Measurements from ENCODE around the gene FAM222B. TPM values are rescaled to one million over a fixed set of nuclear protein-coding genes. Genes with fewer than 3 reads are reported as not detected.
"Not testable (repeated sequence)": the region's sequence is repeated elsewhere in the genome, so short reads cannot be mapped to it uniquely, and the experiment has no call there.

The FAM222B gene
- total RNA-seq, 1 experiment from 2014 or later, result 3.1 TPM

DNA sequence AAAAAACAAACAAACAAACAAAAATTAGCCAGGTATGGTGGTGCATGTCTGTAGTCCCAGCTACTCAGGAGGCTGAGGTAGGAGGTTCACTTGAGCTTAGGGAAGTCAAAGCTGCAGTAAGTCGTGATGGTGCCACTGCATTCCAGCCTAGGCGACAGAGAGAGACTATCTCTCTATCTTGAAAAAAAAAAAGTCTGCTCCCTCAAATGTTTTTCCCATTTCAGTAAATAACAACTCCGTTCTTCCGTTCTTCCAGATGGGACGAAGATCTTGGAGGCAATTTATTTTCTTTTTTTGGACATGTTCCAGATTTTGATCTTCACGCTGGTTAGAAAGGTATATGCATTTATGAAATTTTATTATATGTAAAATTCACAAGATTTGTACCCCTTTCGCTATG is 31.2 kb upstream of the FAM222B start:
- no peak for DNase-seq (ENCODE audit: low read depth)

DNA sequence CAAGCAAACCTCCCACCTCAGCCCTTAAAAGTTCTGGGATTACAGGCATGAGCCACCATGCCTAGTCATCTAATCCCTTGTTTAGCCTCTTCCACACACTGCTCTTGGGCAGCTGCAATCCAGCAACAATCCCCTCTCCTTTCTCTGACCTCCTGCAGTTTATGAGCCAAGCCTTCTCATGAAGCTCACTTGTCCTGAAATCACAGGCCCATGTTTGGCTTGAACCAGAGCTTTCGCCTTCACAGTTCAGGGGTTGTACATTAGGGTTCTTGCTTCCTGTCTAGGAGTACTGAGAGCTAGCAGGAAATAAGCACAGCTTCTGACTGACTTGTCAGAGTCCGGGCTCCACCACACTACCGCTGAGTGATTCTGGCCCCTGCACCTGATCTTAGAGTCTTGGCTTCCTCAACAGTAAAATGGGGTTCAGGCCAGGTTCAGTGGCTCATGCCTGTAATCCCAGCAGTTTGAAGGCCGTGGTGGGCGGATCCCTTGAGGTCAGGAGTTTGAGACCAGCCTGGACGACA is 28.5 kb upstream of the FAM222B start:
- no peak for DNase-seq (ENCODE audit: low read depth)

DNA sequence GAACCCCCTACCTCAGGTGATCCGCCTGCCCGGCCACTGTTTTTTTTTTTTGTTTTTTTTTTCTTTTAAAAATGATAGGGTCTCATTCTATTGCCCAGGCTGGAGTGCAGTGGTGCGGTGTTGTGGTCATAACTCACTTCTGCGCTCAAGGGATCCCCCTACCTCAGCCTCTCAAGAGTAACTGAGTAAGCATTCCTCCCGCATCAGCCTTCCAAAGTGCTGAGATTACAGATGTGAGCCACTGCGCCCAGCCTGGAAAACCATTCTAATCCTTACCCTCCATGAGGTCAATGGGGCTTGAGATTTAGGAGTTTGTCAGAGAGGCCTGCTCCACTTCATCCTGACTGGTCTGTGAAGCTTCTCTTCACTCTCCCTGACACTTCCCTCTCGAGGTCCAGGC is 24.7 kb upstream of the FAM222B start:
- DNase-seq (ENCODE audit: low read depth), result no peak

DNA sequence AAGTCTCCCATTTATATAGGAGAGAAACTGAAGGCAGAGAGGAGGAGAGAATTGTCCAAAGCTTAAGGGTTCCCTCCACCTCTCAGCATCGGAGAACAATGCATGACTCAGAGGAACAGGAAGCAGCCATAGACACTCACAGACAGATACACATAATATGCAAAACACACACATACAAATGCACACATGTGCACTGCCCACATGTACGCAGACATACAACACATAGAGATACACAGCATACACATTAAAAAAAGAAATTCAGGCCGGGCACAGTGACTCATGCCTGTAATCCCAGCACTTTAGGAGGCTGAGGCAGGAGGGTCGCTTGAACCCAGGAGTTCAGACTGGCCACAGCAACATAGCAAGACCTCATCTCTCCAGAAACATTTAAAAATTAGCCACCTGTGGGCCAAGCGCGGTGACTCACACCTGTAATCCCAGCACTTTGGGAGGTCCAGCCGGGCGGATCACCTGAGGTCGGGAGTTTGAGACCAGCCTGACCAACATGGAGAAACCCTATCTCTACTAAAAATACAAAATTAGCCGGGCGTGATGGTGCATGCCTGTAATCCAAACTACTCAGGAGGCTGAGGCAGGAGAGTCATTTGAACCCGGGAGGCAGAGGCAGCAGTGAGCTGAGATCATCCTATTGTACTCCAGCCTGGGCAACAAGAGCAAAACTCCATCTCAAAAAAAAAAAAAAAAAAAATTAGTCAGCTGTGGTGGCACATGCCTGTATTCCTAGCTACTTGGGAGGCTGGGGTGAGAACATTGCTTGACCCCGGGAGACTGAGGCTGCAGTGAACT is 23.6 kb upstream of the FAM222B start:
- no peak for DNase-seq (ENCODE audit: low read depth)

DNA sequence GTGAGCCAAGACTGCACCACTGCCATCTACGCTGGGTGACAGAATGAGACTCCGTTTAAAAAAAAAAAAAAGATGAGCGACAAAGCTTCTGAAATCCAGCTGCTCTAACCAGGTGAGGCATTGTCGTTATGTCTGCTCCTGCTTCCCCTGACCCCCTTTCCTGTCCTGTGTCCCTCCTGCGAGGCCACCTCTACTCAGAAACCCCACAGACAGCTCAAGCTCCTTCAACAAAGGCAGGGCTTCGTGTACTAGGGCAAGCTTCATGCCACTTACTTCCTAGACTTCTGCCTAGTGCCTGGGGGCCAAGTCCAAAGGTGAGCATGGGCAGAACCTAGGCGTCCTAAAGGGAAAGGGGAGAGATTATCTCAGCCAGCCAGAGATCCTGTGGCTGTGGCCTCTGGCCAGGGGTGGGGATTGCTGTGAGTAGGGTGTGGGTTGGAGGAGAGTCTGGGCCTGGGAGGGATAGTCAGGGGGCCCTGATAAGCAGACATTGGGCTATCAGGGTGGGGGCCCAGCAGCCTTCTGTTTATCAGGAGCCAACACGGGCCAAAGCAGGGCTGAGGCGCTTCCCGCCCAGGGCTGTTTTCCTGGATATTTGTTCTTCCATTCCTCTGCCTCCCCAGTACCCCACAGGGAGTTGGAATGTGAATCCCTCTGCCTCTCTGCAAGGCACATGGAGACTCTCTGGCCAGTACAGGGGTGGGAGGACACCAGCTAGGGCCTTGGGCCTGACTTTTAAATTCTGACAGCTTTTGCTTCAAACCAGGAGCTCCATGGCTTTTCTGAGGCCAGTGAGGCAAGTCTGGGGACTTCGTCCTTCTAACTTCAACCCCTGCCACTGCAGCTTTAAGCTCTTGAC is 22.6 kb upstream of the FAM222B start:
- no peak for DNase-seq (ENCODE audit: low read depth)

DNA sequence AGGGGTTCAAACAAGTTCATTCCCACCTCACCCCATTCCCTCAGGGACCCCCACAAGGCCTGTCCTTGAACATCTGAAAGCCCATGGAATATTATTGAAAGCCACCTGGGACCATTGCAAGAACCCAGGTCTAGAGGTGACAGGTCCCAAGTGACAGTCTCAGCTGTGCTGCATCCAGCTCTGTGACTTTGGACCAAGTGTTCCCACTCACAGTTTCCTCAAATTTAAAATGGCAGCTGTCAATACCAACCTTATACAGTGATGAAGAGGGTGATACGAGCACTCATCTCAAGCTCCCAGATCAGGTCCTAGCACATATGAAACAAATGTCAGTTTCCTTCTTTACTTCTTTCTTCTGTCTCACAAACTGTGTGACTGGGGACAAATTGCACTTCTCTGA is 21.4 kb upstream of the FAM222B start:
- no peak for DNase-seq (ENCODE audit: low read depth)

DNA sequence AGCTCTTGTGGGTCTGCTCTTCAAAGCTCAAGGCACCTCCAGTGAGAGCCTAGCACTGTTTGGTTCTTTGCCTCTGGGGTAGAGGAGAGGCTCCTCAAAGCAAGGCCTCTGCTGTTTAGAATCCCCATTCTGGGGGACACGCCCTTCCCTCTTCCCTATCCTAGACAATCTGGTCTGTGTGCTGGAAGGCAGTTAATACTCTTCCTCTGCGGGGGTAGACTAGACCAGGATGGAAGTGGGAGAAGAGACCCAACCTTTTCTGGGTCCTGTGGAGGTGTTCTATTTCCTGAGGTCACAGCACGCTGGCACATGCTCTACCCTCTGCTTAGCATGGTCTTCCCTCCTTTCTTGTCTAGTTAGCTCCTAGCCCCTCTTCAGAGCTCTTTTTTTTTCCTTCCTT is 20.0 kb upstream of the FAM222B start:
- no peak for DNase-seq (ENCODE audit: low read depth)

DNA sequence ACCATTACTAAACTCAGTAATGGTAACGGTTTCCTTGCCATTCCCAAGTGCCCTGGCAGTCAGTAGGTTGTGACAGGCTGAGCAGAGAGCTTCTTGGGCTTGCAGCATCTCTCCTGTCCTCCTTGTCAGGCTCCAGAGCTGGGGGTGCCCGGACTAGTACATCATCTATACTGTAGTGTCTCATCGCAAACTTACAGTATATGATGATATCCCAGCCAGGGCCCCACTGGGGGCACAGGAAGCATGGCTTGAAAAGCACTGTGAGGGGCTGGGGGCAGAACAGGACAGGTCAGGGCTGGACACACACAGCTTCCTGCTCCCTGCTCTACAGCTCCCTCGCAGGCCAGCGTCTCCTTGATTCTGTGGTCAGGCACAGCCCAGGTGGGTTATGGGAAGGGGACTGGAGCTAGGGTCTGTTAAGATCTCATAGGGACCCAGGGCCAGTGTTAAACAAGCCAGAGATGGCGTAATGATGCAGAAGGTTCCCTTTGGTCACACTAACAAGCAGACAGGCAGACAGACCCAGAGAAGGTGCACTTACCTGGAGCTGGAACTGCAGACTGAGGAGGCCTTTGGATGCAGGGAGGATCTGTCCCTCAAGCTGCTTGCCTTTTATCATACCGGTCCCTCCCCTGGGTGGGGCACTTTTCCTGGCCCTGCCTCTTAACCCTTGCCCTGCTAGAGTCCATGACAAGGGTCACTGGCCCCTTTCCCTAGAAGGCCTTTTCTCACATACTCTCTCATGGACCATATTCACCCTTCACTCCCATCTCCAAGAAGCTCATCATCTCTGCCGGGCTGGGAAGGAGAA is 19.0 kb upstream of the FAM222B start:
- no peak for DNase-seq (ENCODE audit: low read depth)

DNA sequence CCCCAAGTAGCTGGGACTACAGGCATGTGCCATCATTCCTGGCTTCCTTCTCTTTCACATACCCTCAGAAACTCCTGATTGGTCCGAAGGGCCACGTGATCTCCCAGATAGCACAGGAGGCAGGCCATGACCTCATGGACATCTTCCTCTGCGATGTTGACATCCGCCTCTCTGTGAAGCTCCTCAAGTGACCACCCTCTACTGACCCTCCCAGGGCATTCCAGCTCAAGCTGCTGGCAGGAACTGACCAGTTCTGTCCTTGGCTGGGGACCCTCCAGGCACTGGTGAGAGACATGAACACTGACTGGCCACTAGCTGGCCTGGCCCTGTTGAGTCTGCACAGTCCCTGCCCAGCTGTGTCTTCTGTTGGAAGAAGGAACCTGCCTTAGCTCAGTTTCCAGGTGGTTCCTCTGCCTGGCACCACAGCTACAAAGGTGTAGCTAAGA is 17.8 kb upstream of the FAM222B start:
- no peak for DNase-seq (ENCODE audit: low read depth)

DNA sequence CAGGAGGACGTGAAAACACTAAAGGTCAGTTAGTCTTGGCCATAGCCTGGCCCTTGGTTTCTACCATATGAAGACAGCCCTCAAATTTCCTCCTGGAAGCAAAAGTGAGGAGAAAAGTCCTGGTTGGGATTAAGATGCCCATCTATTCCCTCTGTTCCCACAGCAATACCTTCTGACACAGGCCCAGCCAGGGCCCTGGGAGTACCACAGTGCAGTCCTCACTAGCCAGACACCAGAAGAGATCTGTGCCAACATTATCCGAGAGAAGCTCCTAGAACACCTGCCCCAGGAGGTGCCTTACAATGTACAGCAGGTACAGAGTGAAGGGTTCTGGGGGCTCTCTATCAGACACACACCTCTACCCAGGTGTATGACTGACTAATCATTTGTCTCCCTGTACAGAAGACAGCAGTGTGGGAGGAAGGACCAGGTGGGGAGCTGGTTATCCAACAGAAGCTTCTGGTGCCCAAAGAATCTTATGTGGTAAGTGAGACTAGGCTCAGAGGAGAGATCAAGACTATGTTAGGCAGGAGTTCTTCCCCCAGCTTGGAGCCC is 16.3 kb upstream of the FAM222B start:
- DNase-seq (ENCODE audit: low read depth), result no peak

DNA sequence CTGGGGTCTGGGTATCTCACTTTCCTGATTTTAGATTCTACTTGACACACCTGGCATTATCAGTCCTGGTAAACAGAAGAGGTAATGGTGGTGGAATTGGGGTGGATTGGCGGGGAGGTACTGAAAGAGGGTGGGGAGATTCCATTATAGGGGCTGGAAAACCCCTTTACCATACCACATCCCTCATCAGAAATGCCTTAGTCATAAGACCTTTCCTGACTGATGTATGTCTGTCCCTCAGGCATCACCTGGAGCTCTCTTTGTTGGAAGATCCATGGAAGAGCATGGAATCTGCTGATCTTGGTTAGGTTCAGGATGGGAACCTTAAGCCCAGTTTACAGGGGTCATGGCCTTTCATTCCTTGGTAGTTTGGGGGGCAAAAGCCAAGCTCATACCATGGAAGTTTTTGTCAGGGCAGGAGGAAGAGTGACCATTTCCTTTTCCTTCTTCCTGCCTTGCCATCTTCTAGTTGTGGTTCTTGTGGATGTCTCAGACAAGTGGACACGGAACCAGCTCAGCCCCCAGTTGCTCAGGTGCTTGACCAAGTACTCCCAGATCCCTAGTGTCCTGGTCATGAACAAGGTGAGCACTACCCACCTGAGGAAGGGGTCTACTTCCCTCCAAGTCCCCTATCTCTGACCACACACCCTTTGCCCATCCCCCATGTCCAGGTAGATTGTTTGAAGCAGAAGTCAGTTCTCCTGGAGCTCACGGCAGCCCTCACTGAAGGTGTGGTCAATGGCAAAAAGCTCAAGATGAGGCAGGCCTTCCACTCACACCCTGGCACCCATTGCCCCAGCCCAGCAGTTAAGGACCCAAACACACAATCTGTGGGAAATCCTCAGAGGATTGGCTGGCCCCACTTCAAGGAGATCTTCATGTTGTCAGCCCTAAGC is 15.6 kb upstream of the FAM222B start:
- no peak for DNase-seq (ENCODE audit: low read depth)

DNA sequence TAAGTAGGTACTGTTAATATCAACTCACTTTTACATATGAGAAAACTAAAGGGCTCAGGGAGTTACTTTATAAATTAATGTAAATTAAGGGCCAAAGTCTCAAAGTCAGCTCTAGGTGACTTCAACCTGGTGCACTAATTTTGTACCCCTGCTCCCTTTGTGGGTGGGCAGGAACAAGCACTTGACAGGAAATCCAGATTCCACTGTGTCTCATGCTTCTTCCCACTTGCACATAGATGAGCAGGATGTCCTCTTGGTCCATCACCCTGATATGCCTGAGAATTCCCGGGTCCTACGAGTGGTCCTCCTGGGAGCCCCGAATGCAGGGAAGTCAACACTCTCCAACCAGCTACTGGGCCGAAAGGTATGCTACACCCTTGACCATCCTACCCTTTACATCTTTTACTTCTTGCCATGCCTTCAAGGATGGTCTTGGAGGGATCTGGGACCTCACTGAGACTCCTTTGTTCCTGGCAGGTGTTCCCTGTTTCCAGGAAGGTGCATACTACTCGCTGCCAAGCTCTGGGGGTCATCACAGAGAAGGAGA is 13.5 kb upstream of the FAM222B start:
- DNase-seq (ENCODE audit: low read depth), result no peak

DNA sequence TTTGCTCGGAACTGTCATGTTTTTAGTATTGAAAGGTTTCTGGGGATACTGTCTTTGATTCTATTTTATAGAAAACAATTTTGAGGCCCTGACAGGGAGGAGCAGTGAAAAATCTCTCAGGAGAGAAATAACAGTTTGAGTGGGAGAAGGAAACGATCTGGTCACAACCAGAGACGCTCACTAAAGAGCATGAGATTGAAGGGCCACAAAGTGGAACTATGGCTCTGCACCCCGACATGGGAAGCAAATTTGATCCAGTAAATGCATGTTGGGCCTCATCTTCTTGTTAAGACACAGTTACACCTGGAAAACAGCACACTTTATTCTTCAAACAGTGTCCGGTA is 12.7 kb upstream of the FAM222B start:
- no peak for DNase-seq (ENCODE audit: low read depth)

DNA sequence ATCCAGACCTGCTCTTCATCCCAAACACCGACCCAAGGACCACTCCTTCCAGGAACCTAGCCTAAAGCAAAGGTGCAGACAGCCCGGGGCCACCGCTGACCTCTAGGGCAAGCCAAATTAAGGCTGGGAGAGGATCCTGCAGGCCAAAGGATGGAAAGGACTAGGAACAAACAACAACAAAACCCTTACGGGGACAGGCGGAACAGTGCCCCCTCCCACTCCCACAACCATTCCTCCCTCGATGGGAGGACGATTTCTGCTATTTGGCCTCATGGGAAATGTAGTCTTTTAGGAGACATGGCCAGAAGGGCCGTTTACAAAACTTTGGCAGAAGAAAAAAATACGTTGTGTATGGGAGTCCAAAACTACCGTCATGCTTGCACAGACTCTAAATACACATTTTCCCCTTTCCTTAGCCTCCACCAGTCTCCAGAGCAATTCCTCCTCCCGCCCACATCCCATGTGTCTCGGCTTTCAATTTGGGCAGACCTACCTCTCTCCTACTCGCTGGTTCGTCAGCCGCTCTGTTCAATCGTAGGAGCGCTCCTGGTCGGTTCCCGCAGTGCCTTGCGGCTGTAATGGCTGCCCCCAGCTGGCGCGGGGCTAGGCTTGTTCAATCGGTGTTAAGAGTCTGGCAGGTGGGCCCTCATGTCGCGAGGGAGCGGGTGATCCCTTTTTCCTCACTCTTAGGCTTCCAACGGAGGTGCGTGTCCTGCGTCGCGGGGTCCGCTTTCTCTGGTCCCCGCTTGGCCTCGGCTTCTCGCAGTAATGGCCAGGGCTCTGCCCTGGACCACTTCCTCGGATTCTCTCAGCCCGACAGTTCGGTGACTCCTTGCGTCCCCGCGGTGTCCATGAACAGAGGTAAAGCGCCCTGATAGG is 12.1 kb upstream of the FAM222B start, which contains the start of gene ERAL1:
Gene ERAL1, plus strand, starts transcription at position 560 of the 879 bp plus-strand sequence. Its CDS starts 19 bp downstream, at position 579.
- peak; percentile 92 for DNase-seq (ENCODE audit: low read depth)

DNA sequence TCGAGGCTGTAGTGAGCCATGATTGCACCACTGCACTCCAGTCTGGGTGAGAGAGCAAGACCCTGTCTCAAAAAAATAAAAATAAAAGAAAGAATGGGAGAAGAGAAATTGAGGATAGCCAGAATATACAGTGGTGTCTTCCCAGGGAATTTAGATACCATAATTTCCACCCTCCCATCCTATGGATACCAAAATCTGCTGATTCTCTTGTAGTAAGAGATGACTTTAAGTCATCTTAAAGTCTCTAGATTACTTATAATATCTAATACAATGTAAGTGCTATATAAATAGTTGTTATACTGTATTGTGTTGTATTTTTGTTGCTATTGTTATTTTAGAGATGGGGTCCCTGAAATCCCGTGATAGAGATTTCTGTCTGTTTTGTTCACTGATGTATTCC is 10.7 kb upstream of the FAM222B start:
- DNase-seq (ENCODE audit: low read depth), result no peak

DNA sequence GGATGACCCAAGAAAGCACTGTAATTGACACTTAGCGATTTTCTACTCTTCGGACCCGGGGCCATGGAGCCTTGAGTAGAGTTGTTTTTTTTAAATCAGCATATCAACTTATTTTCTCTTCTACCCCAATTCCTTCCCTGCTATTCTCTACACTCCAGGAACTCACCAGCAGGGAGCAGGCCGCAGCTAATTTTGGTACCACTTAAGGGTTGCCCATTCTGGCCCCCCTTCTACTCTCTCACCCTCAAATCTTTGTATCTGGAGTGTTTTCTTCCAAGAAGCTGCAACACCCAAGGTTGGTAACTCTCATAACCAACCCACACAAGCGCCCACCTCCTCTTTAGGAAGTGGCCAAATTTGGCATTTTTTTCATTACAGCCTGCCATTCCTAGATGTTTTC is 6.7 kb upstream of the FAM222B start:
- no peak for DNase-seq (ENCODE audit: low read depth)

DNA sequence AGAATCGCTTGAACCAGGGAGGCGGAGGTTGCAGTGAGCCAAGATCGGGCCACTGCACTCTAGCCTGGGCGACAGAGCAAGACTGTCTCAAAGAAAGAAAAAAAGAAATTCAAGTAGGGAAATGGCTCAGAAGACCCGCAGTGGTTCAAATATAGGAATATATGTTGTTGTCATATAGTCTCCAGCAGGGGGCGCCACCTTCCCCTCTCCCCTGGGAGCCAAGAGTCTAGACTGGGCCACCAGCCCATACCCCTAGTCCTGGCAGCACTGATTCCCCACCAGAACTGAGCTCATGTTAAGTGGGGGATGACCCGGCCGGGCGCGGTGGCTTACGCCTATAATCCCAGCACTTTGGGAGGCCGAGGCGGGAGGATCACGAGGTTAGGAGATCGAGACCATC is 6.1 kb upstream of the FAM222B start:
- peak; percentile 42 for DNase-seq (ENCODE audit: low read depth)

DNA sequence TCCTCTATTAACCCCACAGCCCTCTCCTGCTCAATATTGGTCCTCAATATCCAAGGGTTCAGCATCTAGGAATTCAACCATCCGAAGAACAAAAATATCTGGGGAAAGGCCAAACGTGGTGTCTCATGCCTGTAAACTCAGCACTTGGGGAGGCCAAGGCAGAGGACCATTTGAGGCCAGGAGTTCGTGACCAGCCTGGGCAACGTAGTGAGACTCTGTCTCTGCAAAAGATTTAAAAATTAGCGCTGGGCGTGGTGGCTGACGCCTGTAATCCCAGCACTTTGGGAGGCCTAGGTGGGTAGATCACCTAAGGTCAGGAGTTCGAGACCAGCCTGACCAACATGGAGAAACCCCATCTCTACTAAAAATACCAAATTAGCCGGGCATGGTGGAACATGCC is 4.1 kb upstream of the FAM222B start:
- not testable (repeated sequence) for DNase-seq (ENCODE audit: low read depth)

DNA sequence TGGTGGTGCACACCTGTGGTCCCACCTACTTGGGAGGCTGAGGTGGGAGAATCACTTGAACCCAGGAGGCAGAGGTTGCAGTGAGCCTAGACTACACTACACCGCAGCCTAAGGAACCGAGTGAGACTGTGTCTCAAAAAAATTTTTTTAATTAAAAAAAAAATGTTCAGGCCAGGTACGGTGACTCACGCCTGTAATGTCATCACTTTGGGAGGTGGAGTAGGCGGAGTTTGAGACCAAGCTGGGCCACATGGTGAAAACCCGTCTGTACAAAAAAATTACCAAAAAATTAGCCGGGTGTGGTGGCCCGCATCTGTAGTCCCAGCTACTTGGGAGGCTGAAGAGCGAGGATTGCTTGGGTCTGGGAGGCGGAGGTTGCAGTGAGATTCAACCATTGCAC is 3.6 kb upstream of the FAM222B start:
- DNase-seq (ENCODE audit: low read depth), result no peak

All from Daoy (cell line).